ENCODE results near the gene RTCA. TPM values are rescaled to one million over a fixed set of nuclear protein-coding genes. Genes with fewer than 3 reads are reported as not detected.
"Not testable (repeated sequence)": the region's sequence is repeated elsewhere in the genome, so short reads cannot be mapped to it uniquely, and the experiment has no call there.

The RTCA gene
- total and polyA plus RNA-seq, 4 donors, result 22.8 to 37.6 (median 30.5) TPM

- Histone ChIP-seq H3K4me3 (no peak overlapping the region), H3K36me3 (ENCODE audit: control insufficient read depth in 4 of 4, insufficient read depth in 4 of 4, low read length in 4 of 4) (no peaks in the 10 kb centered on the region), H3K4me1 (ENCODE audit: control insufficient read depth in 5 of 5, insufficient read depth in 5 of 5, low read length in 5 of 5) (peaks cover 0 to 3% (median 0%) of the 10 kb centered on the region in 5 donors), H3K27me3 (ENCODE audit: control insufficient read depth in 3 of 3, insufficient read depth in 3 of 3, low read length in 2 of 3) (no peaks in the 10 kb centered on the region), H3K9ac (ENCODE audit: insufficient read depth in 1 of 2, low read length in 2 of 2) (no peak overlapping the region), H3K9me3 (ENCODE audit: control insufficient read depth in 4 of 4, insufficient read depth in 3 of 4, low read length in 3 of 4) (no peaks in the 10 kb centered on the region), H3K27ac (ENCODE audit: low read depth in 1 of 2, low read length in 1 of 2) (no peak overlapping the region)
- WGBS, 2 donors, result 91 to 94% methylated on average over 9 of the region's 9 CpGs
- DNase-seq (no peak), ATAC-seq (ENCODE audit: insufficient read depth, low FRiP score) (no peak)
- TF ChIP-seq, protein P1, sequence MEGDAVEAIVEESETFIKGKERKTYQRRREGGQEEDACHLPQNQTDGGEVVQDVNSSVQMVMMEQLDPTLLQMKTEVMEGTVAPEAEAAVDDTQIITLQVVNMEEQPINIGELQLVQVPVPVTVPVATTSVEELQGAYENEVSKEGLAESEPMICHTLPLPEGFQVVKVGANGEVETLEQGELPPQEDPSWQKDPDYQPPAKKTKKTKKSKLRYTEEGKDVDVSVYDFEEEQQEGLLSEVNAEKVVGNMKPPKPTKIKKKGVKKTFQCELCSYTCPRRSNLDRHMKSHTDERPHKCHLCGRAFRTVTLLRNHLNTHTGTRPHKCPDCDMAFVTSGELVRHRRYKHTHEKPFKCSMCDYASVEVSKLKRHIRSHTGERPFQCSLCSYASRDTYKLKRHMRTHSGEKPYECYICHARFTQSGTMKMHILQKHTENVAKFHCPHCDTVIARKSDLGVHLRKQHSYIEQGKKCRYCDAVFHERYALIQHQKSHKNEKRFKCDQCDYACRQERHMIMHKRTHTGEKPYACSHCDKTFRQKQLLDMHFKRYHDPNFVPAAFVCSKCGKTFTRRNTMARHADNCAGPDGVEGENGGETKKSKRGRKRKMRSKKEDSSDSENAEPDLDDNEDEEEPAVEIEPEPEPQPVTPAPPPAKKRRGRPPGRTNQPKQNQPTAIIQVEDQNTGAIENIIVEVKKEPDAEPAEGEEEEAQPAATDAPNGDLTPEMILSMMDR (IDR thresholded peaks at IDR 0.05; ENCODE audit: control extremely low read depth, extremely low read depth), result no peak
Measured at GRCh38 chr1:100332331-100332730, 66.3 kb downstream of the RTCA start.

- DNase-seq (no peak), ATAC-seq (ENCODE audit: insufficient read depth, low FRiP score) (no peak)
- Histone ChIP-seq H3K9ac (ENCODE audit: insufficient read depth in 1 of 2, low read length in 2 of 2) (no peak overlapping the region), H3K4me3 (no peak overlapping the region), H3K9me3 (ENCODE audit: control insufficient read depth in 4 of 4, insufficient read depth in 3 of 4, low read length in 3 of 4) (no peaks in the 10 kb centered on the region), H3K4me1 (ENCODE audit: control insufficient read depth in 5 of 5, insufficient read depth in 5 of 5, low read length in 5 of 5) (peaks cover 0 to 3% (median 0%) of the 10 kb centered on the region in 5 donors), H3K27ac (ENCODE audit: low read depth in 1 of 2, low read length in 1 of 2) (no peak overlapping the region), H3K36me3 (ENCODE audit: control insufficient read depth in 4 of 4, insufficient read depth in 4 of 4, low read length in 4 of 4) (no peaks in the 10 kb centered on the region), H3K27me3 (ENCODE audit: control insufficient read depth in 3 of 3, insufficient read depth in 3 of 3, low read length in 2 of 3) (no peaks in the 10 kb centered on the region)
- 62% methylated on average over 1 of the region's 1 CpG for WGBS, 2 donors
- TF ChIP-seq, protein P1 (IDR thresholded peaks at IDR 0.05; ENCODE audit: control extremely low read depth, extremely low read depth), result no peak
Measured at GRCh38 chr1:100335436-100335835, 69.4 kb downstream of the RTCA start.

- WGBS, 2 donors, result 92 to 95% methylated on average over 5 of the region's 5 CpGs
Measured at GRCh38 chr1:100337878-100338277, 71.9 kb downstream of the RTCA start.

DNA sequence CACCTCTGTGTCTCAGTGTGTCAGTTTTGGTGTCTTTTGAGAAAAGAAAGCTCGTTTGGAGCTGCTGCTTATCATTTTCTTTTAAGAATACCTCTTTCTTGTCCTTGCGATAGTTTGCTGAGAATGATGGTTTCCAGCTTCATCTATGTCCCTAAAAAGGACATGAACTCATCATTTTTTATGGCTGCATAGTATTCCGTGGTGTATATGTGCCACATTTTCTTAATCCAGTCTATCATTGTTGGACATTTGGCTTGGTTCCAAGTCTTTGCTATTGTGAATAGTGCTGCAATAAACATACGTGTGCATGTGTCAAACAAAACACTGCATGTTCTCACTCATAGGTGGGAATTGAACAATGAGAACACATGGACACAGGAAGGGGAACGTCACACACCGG lies 73.7 kb downstream of the RTCA start:
- not testable (repeated sequence) for H3K4me3 ChIP-seq; ATAC-seq (ENCODE audit: insufficient read depth, low FRiP score); H3K27ac ChIP-seq (ENCODE audit: low read depth in 1 of 2, low read length in 1 of 2); H3K4me1 ChIP-seq (ENCODE audit: control insufficient read depth in 5 of 5, insufficient read depth in 5 of 5, low read length in 5 of 5); DNase-seq; H3K9me3 ChIP-seq (ENCODE audit: control insufficient read depth in 4 of 4, insufficient read depth in 3 of 4, low read length in 3 of 4); H3K36me3 ChIP-seq (ENCODE audit: control insufficient read depth in 4 of 4, insufficient read depth in 4 of 4, low read length in 4 of 4); H3K27me3 ChIP-seq (ENCODE audit: control insufficient read depth in 3 of 3, insufficient read depth in 3 of 3, low read length in 2 of 3); H3K9ac ChIP-seq (ENCODE audit: insufficient read depth in 1 of 2, low read length in 2 of 2)
- 84 to 91% methylated on average over 5 to 6 of the region's 6 CpGs for WGBS, 2 donors

More at GRCh38 chr1:100337878-100338277, 71.9 kb downstream of the RTCA start:
- not testable (repeated sequence) for H3K4me3 ChIP-seq; H3K9ac ChIP-seq (ENCODE audit: insufficient read depth in 1 of 2, low read length in 2 of 2); H3K4me1 ChIP-seq (ENCODE audit: control insufficient read depth in 5 of 5, insufficient read depth in 5 of 5, low read length in 5 of 5); DNase-seq; H3K27ac ChIP-seq (ENCODE audit: low read depth in 1 of 2, low read length in 1 of 2); ATAC-seq (ENCODE audit: insufficient read depth, low FRiP score); H3K36me3 ChIP-seq (ENCODE audit: control insufficient read depth in 4 of 4, insufficient read depth in 4 of 4, low read length in 4 of 4); H3K9me3 ChIP-seq (ENCODE audit: control insufficient read depth in 4 of 4, insufficient read depth in 3 of 4, low read length in 3 of 4); H3K27me3 ChIP-seq (ENCODE audit: control insufficient read depth in 3 of 3, insufficient read depth in 3 of 3, low read length in 2 of 3)

GRCh38 chr1:100340494-100340893 lies 74.5 kb downstream of the RTCA start:
- TF ChIP-seq, protein P1 (IDR thresholded peaks at IDR 0.05; ENCODE audit: control extremely low read depth, extremely low read depth), result no peak
- H3K27me3 ChIP-seq (ENCODE audit: control insufficient read depth in 3 of 3, insufficient read depth in 3 of 3, low read length in 2 of 3), result no peaks in the 10 kb centered on the region
- 97 to 100% methylated on average over 1 of the region's 1 CpG for WGBS, 2 donors
- H3K4me3 ChIP-seq, result no peak overlapping the region
- peaks cover 0 to 3% (median 0%) of the 10 kb centered on the region in 5 donors for H3K4me1 ChIP-seq (ENCODE audit: control insufficient read depth in 5 of 5, insufficient read depth in 5 of 5, low read length in 5 of 5)
- no peaks in the 10 kb centered on the region for H3K9me3 ChIP-seq (ENCODE audit: control insufficient read depth in 4 of 4, insufficient read depth in 3 of 4, low read length in 3 of 4)
- no peak overlapping the region for H3K9ac ChIP-seq (ENCODE audit: insufficient read depth in 1 of 2, low read length in 2 of 2)
- ATAC-seq (ENCODE audit: insufficient read depth, low FRiP score) (no peak), DNase-seq (no peak)
- no peaks in the 10 kb centered on the region for H3K36me3 ChIP-seq (ENCODE audit: control insufficient read depth in 4 of 4, insufficient read depth in 4 of 4, low read length in 4 of 4)
- no peak overlapping the region for H3K27ac ChIP-seq (ENCODE audit: low read depth in 1 of 2, low read length in 1 of 2)

All from lung (tissue), 12 donors.